Ovary (tissue), 3 donors: ENCODE measurements around the gene RGS9.

Experiments used
- CTCF ChIP-seq, 3 donors: fragments of 450-650 bp in 2 of 3; fragments of 200-600 bp in 1 of 3; IDR thresholded peaks; one replicate each; pipeline versions ENCODE4 v1.5.1 to v1.8.0; 2016 to 2022; ENCODE audit warnings: antibody characterized with exemption in 3 of 3, mild to moderate bottlenecking in 1 of 3
- POLR2A ChIP-seq: fragments of 450-650 bp; IDR thresholded peaks from one replicate; pipeline ENCODE4 v1.6.1; 2017; ENCODE audit warnings: antibody characterized with exemption, mild to moderate bottlenecking, moderate library complexity
- donor health status: DM: no; HTN: no; CAD: no.

DNA sequence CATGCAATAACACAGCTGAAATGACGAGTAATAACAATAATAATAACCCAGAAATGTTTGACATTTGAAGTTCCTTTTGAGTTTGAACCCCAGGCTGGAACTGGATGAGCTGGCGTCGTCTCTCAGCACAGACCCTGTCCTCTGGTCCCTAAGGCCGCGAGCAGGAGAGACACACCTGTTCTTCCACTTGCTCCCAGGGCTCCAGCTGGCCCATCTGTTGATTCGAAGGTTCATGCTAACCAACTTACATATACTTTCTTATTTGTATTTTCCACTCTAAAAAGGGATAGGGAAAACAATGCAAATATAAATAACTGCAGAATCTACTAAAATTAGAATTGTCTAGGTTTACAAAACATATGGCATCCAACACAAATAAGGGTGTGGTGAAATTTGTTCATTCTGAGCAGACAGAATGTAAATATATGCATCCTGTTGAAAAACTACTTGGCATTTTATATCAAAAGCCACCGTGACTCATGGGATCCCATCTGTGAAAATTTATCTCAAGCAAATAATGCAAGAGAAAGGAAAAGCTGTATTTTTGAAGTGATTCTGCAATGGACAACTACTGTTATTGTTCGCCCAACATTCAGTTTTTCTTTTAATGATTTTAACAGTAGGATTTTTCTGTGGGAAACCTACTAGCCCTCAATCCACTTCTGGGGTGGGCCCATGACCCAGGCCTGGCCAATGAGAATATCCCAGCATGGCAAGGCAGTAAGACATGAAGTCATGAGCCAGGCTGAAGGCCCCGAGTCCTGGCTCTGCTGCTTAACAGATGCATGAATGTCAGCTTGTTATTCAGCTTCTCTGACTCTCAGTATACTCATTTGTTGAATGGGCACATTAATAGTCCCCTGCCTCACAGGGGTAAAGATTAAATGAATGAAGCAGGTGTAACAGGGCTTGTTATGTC is 13.2 kb upstream of the RGS9 start:
- TF ChIP-seq CTCF (IDR thresholded peaks at IDR 0.05) (no peak), POLR2A (no peak)
